HG03432 (cell line): ENCODE measurements around the gene TXNRD2.
"Not testable (repeated sequence)": the region's sequence is repeated elsewhere in the genome, so short reads cannot be mapped to it uniquely, and the experiment has no call there.

Experiments
- ATAC-seq: cut with Tn5 transposase; IDR thresholded peaks from one replicate; pipeline ENCODE4 v1.9.1; 2021; ENCODE audit warnings: mild to moderate bottlenecking, moderate library complexity; ENCODE audit not compliant: unreplicated experiment

TXNRD2 gene

GRCh38 chr22:19892257-19892879, 49.2 kb downstream of the TXNRD2 start:
- no peak for ATAC-seq

GRCh38 chr22:19891317-19892256, 50.0 kb downstream of the TXNRD2 start:
- peak; percentile 61 for ATAC-seq

GRCh38 chr22:19890502-19891316, 50.9 kb downstream of the TXNRD2 start:
- no peak for ATAC-seq

- no peak for ATAC-seq
Measured at GRCh38 chr22:19889951-19890350, 51.7 kb downstream of the TXNRD2 start.

GRCh38 chr22:19888131-19888746, 53.4 kb downstream of the TXNRD2 start:
- ATAC-seq: no peak

- no peak for ATAC-seq
Measured at GRCh38 chr22:19887256-19887985, 54.2 kb downstream of the TXNRD2 start.

GRCh38 chr22:19886605-19887255, 54.9 kb downstream of the TXNRD2 start:
- no peak for ATAC-seq

GRCh38 chr22:19885841-19886592, 55.6 kb downstream of the TXNRD2 start:
- no peak for ATAC-seq

GRCh38 chr22:19884954-19885751, 56.5 kb downstream of the TXNRD2 start:
- ATAC-seq: no peak

GRCh38 chr22:19884161-19884953, 57.3 kb downstream of the TXNRD2 start:
- no peak for ATAC-seq

GRCh38 chr22:19883446-19883845, 58.2 kb downstream of the TXNRD2 start:
- ATAC-seq: not testable (repeated sequence)

- ATAC-seq: no peak
Measured at GRCh38 chr22:19882446-19883381, 58.9 kb downstream of the TXNRD2 start.

GRCh38 chr22:19880786-19881569, 60.6 kb downstream of the TXNRD2 start:
- ATAC-seq: no peak

- ATAC-seq: no peak
Measured at GRCh38 chr22:19879992-19880785, 61.4 kb downstream of the TXNRD2 start.

- no peak for ATAC-seq
Measured at GRCh38 chr22:19879643-19879991, 62.0 kb downstream of the TXNRD2 start.
